Right ventricle myocardium superior (tissue), 1 donor: ENCODE measurements around the gene CTSK. TPM values are rescaled to one million over a fixed set of nuclear protein-coding genes. Genes with fewer than 3 reads are reported as not detected.
"Not testable (repeated sequence)": the region's sequence is repeated elsewhere in the genome, so short reads cannot be mapped to it uniquely, and the experiment has no call there.

Source experiments
- ATAC-seq: fragments of 200-7000 bp; cut with Tn5 transposase; one replicate; pipeline ENCODE4 v1.9.1; 2020; ENCODE audit warnings: mild to moderate bottlenecking; ENCODE audit not compliant: poor library complexity
- DNase-seq: peaks from one replicate; pipeline ENCODE4 v3.0.0-alpha.2; 2020
- intact Hi-C: fragments of 100-400 bp; cut with DNase I; formaldehyde crosslinking; loops from one replicate; pipeline ENCODE4 v1.11.2; 2022
- long read RNA-seq: library from polyadenylated mRNA; unstranded; transcript quantifications from one replicate; pipeline ENCODE4 v2.0.0, GENCODE V29; 2021
- total RNA-seq: library from RNA; stranded (reverse); fragmentation: NEBNext Ultra II Directional; extraction: Animal tissue kit (Norgen Biotek cat#: 25700); gene quantifications from one replicate; pipeline ENCODE4 v1.2.1, GENCODE V29; 2021
- donor health status: DM: no; HTN: yes; CAD: no; lungs with severe emphysema.

CTSK gene
- 4.9 TPM for total RNA-seq
- long read RNA-seq, transcript CTSK-201 (8 exons, 1,692 nt): major isoform, 6 of 8 reads
- long read RNA-seq, partial matches to known transcripts: 2 of 8 reads
- long read RNA-seq, other reads (novel, unspliced or antisense): 0 of 8 reads

- no peak for DNase-seq
- intact Hi-C loops: no loop called here
- ATAC-seq: peak; percentile 44
Measured at GRCh38 chr1:150808121-150808520, at the start of gene CTSK. TSS of gene CTSK (minus strand) at chr1:150808260. CDS start at chr1:150806805, 1,455 bp downstream.

- intact Hi-C loops, ATAC-seq, DNase-seq: not testable (repeated sequence)
Measured at GRCh38 chr1:150852734-150853133, 44.7 kb upstream of the CTSK start.

GRCh38 chr1:150850801-150851362, 42.8 kb upstream of the CTSK start:
- intact Hi-C loops: not testable (repeated sequence)

GRCh38 chr1:150846473-150847146, 38.5 kb upstream of the CTSK start:
- no peak for DNase-seq
- ATAC-seq: no peak
- intact Hi-C loops: no loop called here

More at GRCh38 chr1:150850801-150851362, 42.8 kb upstream of the CTSK start:
- not testable (repeated sequence) for DNase-seq, ATAC-seq

- DNase-seq: no peak
- no peak for ATAC-seq
- intact Hi-C loops: no loop called here
Measured at GRCh38 chr1:150843474-150843873, 35.4 kb upstream of the CTSK start.

- no peak for DNase-seq
- no peak for ATAC-seq
- intact Hi-C loops: no loop called here
Measured at GRCh38 chr1:150842964-150843363, 34.9 kb upstream of the CTSK start.

GRCh38 chr1:150842343-150842742, 34.3 kb upstream of the CTSK start:
- no peak for ATAC-seq
- intact Hi-C loops: no loop called here

GRCh38 chr1:150841626-150842025, 33.6 kb upstream of the CTSK start:
- intact Hi-C loops: no loop called here
- DNase-seq: no peak
- no peak for ATAC-seq

More at GRCh38 chr1:150842343-150842742, 34.3 kb upstream of the CTSK start:
- no peak for DNase-seq

GRCh38 chr1:150840850-150841249, 32.8 kb upstream of the CTSK start:
- DNase-seq, intact Hi-C loops, ATAC-seq: not testable (repeated sequence)

GRCh38 chr1:150836129-150836773, 28.2 kb upstream of the CTSK start:
- intact Hi-C loops: no loop called here
- ATAC-seq (no peak), DNase-seq (no peak)

GRCh38 chr1:150833961-150834360, 25.9 kb upstream of the CTSK start:
- ATAC-seq, intact Hi-C loops, DNase-seq: not testable (repeated sequence)

GRCh38 chr1:150832597-150832996, 24.5 kb upstream of the CTSK start:
- DNase-seq: no peak
- intact Hi-C loops: no loop called here
- ATAC-seq: no peak

GRCh38 chr1:150829751-150830150, 21.7 kb upstream of the CTSK start:
- no peak for ATAC-seq

GRCh38 chr1:150826299-150826698, 18.2 kb upstream of the CTSK start:
- ATAC-seq (no peak), DNase-seq (no peak)
- intact Hi-C loops: loop anchor here (10.0 kb wide), 1 partner anchor 481 kb away; no protein-coding TSS in a partner anchor

More at GRCh38 chr1:150829751-150830150, 21.7 kb upstream of the CTSK start:
- intact Hi-C loops: loop anchor here (10.0 kb wide), 1 partner anchor 485 kb away; no protein-coding TSS in a partner anchor
- no peak for DNase-seq

GRCh38 chr1:150820730-150821512, 12.9 kb upstream of the CTSK start:
- DNase-seq (no peak), ATAC-seq (no peak)
- intact Hi-C loops: loop anchor here (10.0 kb wide), 1 partner anchor 476 kb away; no protein-coding TSS in a partner anchor

- ATAC-seq (no peak), DNase-seq (no peak)
- intact Hi-C loops: loop anchor here (10.0 kb wide), 1 partner anchor 261 kb away; no protein-coding TSS in a partner anchor
Measured at GRCh38 chr1:150815871-150816270, 7.8 kb upstream of the CTSK start.

GRCh38 chr1:150813028-150813707, 5.1 kb upstream of the CTSK start:
- intact Hi-C loops: loop anchor here (10.0 kb wide), 1 partner anchor 258 kb away; no protein-coding TSS in a partner anchor
- peak; percentile 72 for DNase-seq
- peak; percentile 84 for ATAC-seq
